WI38 (cell line): Measurements from ENCODE around the gene RBM33.

Experiments used
- H3K4me3 ChIP-seq: 2 replicates; pipeline ENCODE4 v1.5.1; 2011; ENCODE audit warnings: low read depth, mild to moderate bottlenecking, control low read depth, low read length
- CTCF ChIP-seq: IDR thresholded peaks from 2 replicates; pipeline ENCODE4 v1.5.1; 2012; ENCODE audit warnings: low read depth, mild to moderate bottlenecking, control low read depth, low read length

Gene RBM33

DNA sequence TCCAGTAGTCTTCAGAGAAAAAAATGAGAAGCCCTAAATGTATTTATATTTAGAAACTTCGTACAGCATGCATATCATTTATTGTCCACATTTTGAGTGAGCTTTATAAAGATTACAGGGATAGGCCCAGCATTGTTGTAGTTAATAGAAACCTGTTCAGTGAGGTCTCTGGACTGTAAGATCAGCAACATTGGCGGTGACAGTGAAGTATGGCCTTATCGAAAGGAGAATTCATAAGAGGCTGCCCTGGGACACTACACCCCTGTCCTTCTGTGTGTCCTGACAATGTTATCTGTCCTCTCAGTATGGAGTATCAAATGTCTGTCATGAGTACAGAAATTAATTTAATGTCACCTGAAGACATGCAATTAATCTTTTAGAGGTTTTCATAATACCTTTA lies 110.6 kb downstream of the RBM33 start:
- TF ChIP-seq CTCF, result no peak
- no peak overlapping the region for H3K4me3 ChIP-seq

DNA sequence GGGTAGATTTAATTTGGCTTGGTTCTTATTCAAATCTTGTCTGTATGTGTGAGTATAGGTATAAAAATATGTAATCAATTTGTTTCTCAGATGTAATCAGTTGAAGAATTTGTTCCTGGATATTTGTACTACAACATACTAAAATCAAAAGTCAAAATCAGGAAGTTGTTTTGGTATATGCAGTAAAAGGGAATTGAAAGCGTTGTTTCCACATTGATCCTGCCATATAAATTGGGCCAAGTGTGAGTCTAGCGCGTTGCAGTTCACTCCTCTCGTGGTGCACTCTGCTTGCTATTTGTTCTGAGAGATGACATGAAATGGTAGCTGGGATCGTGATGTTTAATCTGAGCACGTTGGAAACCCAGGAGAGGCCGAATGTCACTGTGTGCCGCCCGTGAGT lies 111.9 kb downstream of the RBM33 start:
- no peak for TF ChIP-seq CTCF
- no peak overlapping the region for H3K4me3 ChIP-seq

DNA sequence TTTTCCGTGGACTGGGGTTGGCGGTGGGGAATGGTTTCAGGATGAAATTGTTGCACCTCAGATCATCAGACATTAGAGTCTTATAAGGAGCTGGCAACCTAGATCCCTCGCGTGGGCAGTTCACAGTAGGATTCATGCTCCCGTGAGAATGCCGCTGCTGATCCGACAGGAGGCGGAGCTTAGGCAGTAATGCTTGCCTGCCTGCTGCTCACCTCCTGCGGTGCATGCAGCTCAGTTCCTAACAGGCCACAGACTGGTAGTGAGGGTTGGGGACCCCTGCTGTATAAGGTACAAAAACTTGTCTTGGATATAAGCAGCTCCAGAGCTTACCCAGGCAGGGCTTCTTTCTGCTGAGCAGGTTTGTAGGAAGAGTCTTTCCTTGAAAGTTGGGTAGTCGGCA lies 113.9 kb downstream of the RBM33 start:
- TF ChIP-seq CTCF, result no peak

GRCh38 chr7:155759740-155760430 lies 115.4 kb downstream of the RBM33 start:
- no peak overlapping the region for H3K4me3 ChIP-seq
- TF ChIP-seq CTCF, result no peak

More for the DNA sequence above, 113.9 kb downstream of the RBM33 start:
- no peak overlapping the region for H3K4me3 ChIP-seq

- no peak overlapping the region for H3K4me3 ChIP-seq
- TF ChIP-seq CTCF, result no peak
Observed at GRCh38 chr7:155761162-155761561, 116.7 kb downstream of the RBM33 start.

- no peak for TF ChIP-seq CTCF
Observed at GRCh38 chr7:155762036-155762435, 117.6 kb downstream of the RBM33 start.

GRCh38 chr7:155762655-155763054 lies 118.2 kb downstream of the RBM33 start:
- no peak for TF ChIP-seq CTCF

More at GRCh38 chr7:155762036-155762435, 117.6 kb downstream of the RBM33 start:
- H3K4me3 ChIP-seq, result no peak overlapping the region

More at GRCh38 chr7:155762655-155763054, 118.2 kb downstream of the RBM33 start:
- no peak overlapping the region for H3K4me3 ChIP-seq
